GM06990 (cell line): Measurements from ENCODE around the gene AIRE.
"Not testable (repeated sequence)": the region's sequence is repeated elsewhere in the genome, so short reads cannot be mapped to it uniquely, and the experiment has no call there.

ENCODE experiments used
- DNase-seq: peaks from one replicate; pipeline ENCODE4 v3.0.0-alpha.2; 2011; ENCODE audit not compliant: insufficient read length; ENCODE audit errors: extremely low read depth
- H3K27me3 ChIP-seq: replicated peaks from 2 replicates; pipeline ENCODE4 v1.6.0; 2011; ENCODE audit warnings: low read length; ENCODE audit not compliant: control insufficient read depth, insufficient read depth
- H3K36me3 ChIP-seq: 2 replicates; pipeline ENCODE4 v1.5.1; 2011; ENCODE audit warnings: low read length; ENCODE audit not compliant: control insufficient read depth, insufficient read depth
- H3K4me3 ChIP-seq: replicated peaks from 2 replicates; pipeline ENCODE4 v1.5.1; 2011; ENCODE audit warnings: low read depth, mild to moderate bottlenecking, control low read depth, low read length
- CTCF ChIP-seq: IDR thresholded peaks from 2 replicates; pipeline ENCODE4 v1.5.1; 2011; ENCODE audit warnings: low read length, control low read depth, mild to moderate bottlenecking, inconsistent platforms; ENCODE audit not compliant: insufficient read depth, poor library complexity, severe bottlenecking

AIRE gene

DNA sequence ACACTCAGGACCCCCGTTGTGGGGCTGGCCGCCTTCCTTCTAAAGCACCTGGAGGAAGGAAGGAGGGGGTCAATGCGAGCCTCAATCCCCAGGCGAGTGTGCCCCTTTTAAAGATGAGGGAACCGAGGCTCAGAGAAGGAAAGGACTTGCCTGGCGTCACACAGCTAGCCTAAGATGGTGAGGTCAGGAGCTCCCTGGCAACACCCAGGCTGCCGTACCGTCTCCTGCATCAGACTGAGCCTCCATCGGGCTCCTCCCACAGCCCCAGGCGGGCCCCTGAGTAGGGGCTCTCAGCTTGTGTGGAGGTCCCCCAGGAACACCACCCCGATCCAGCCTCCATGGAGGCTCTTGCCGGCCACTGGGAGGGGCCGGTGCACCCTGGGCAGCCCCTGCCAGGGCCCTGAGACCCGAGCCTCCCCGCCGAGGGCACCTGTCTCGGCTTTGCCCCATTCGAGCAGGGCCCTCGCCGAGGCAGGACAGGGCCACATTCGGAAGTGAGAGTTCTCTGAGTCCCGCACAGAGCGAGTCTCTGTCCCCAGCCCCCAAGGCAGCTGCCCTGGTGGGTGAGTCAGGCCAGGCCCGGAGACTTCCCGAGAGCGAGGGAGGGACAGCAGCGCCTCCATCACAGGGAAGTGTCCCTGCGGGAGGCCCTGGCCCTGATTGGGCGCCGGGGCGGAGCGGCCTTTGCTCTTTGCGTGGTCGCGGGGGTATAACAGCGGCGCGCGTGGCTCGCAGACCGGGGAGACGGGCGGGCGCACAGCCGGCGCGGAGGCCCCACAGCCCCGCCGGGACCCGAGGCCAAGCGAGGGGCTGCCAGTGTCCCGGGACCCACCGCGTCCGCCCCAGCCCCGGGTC, at the start of gene AIRE:
Gene AIRE (plus strand): TSS at position 739 of the 855 bp plus-strand sequence. CDS start 131 bp downstream, outside the sequence.
- no peak for TF ChIP-seq CTCF
- DNase-seq = peak; percentile 6
- no peaks in the 10 kb centered on the region for H3K36me3 ChIP-seq
- no peak within 1 kb of the TSS for H3K4me3 ChIP-seq
- H3K27me3 ChIP-seq = no peaks in the 10 kb centered on the region

GRCh38 chr21:44240353-44240752, 45.3 kb upstream of the AIRE start:
- not testable (repeated sequence) for H3K4me3 ChIP-seq, H3K36me3 ChIP-seq, DNase-seq, H3K27me3 ChIP-seq

DNA sequence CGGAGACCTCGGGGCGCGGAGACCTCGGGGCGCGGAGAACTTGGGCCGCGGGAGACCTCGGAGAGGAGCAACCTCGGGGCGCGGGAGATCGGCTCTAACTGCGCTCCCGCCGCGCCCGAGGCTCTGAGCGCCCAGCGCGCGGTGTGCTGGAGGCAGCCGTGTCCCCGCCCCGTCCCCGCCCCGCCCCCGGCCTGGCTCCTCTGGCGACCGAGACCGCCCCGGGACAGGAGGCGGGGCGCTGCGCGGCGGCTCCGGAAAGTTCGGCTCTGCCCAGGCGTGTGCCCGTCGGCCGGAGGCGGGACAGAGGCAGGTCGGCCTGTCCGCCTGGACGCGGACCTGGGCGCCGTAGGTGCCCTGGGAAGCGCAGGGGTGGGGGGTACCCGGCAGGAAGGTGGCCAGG, 44.8 kb upstream of the AIRE start, which contains the start of gene ICOSLG:
Gene ICOSLG (minus strand): TSS at position 102 of the 400 bp plus-strand sequence. CDS start 126 bp downstream, outside the sequence.
- H3K27me3 ChIP-seq, DNase-seq, H3K4me3 ChIP-seq, H3K36me3 ChIP-seq: not testable (repeated sequence)

DNA sequence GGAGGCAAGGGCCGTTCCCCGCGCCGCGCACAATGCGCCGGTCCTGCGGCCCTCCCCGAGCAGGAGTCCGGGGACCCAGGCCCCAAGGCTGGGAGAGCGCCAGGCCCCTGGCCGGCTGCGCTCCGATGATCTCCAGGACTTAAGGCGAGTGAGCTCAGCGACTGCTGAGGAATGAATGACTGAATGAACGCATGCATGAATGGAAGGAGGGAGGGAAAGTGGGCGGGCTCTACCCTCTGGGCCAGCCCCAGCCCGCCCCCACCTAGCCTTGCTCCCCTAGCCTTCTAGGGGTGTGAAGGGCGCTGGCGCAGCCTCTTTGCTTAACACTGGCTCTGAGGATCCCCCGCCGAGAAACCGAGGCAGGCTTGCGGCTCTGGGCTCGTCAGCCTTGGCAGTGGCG, 44.4 kb upstream of the AIRE start:
- not testable (repeated sequence) for DNase-seq

DNA sequence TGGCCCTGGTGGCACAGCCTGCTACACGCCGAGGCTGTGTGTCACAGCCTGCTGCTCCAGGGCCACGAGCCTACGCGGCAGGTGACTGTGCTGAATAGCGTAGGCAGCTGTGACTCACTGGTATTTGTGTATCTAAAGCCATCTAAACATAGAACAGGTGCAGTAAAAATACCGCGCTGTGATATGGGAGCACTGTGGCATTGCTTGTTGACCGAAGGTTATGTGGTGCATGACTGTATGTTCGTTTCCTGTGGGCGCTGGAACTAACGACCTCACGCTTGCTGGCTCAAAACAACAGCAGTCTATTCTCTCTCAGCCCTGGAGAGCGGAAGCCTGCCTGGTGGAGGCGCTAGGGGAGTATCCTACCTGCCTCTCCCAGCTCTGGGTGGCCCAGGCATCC, 41.7 kb upstream of the AIRE start:
- not testable (repeated sequence) for DNase-seq, H3K27me3 ChIP-seq, H3K4me3 ChIP-seq, H3K36me3 ChIP-seq

More for the DNA sequence above, 44.4 kb upstream of the AIRE start:
- H3K36me3 ChIP-seq, H3K27me3 ChIP-seq, H3K4me3 ChIP-seq: not testable (repeated sequence)

DNA sequence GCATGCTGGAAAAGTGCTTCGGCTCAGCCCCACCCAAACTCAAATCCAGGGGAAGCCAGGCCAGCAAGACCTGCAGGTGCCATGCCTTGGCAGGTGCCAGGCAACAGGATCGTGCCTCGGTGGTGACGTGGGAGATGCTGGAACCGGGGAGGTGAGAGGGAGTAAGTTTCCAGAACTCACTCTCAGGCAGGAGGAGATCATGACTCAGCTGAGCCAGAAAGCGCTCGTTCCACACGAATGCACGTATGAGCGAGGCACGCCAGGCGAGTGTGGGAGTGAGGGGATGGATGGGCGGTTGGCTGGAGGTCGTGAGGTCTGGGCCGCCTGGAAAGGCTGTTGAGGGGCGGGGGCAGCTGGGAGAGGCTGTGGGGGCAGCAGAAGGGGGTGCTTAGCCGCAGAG, 37.8 kb upstream of the AIRE start:
- H3K27me3 ChIP-seq, H3K4me3 ChIP-seq, H3K36me3 ChIP-seq, DNase-seq: not testable (repeated sequence)

DNA sequence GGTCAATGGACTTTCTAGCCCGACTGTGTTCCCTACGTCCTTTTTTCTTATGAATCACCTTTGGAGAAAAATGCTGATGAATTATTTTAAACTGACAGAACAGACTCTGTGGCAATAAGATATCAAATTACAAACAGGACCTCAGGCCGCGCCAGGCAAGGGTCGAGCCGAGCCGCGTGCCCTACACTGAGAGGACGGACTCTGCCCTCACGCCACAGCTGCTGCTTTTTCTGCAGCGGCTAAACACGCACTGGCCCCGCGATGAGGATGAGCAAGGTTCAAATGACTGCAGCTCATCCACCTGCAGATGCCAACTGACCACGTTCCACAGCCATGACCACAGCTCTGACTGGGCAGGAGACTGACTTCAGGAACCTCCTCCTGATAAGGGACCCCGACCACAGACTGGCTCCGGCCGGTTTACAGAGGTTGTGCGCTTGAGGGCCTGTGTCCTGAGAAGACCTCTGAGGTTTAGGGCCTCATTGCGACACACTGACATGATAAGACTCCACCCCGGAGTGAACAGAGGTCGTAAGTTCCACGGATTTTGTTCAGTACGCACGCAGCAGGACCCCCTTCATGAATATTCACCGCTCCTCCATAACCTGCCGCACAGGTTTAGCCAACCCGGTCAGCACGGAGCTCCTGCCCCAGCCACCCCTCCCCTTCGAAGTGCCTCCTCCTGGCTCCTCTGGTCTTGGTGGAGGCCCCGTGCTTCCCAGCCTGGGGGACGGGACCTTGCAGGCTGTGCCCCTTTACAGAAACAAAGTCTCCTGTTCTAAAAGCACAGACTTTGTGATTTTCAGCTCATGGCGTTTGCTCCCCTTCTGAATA, 36.3 kb upstream of the AIRE start:
- H3K27me3 ChIP-seq, H3K36me3 ChIP-seq, DNase-seq, H3K4me3 ChIP-seq: not testable (repeated sequence)

DNA sequence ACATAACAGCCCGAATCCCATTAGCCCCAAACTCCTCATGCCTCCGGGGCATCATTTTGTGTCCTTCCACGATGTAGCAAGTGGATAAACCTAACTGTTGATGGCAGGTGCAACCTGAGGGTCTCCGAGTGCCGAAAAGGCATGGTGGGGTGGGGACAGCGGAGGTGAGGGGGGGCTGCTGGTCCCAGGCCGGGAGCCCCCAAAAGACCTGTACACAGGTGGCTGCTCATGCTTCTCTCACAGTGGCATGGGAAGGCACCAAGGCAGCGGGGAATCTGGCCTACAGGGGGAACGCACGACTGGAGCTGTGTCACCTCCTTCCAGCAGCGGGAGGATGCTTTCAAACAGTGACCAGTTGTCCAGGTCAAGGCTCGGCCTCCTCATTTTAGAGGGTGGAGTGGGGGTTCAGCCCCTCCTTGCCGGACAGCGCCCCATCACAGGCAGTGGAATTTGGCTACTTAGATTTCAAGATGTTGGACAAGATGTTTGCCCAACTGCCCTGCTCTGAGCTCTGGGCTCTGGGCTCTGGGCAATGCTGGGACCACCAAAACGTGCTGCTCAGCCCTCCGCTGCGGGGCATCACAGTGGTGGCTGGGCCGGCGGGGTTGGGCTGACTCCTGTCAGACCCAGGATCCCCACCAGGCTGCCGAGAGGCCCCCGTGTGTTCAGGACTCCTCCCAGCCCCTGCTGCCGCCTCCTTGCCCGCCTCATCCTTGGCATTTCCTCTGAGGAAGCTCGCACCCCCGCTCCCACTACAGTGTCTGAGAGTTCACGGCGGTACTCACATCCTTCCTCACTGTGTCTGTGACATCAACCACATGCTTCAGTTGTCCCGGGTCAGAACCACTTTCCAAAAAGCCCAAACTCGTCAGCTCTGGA, 31.6 kb upstream of the AIRE start:
- no peak for DNase-seq
- TF ChIP-seq CTCF = no peak
- no peaks in the 10 kb centered on the region for H3K36me3 ChIP-seq
- no peak overlapping the region for H3K4me3 ChIP-seq
- no peaks in the 10 kb centered on the region for H3K27me3 ChIP-seq
